Mesothelial cell of epicardium (in vitro differentiated cells): ENCODE results near the gene WDR88. TPM values are rescaled to one million over a fixed set of nuclear protein-coding genes. Genes with fewer than 3 reads are reported as not detected.

Source experiments
- DNase-seq, 2 experiments: peaks; one replicate each; pipeline ENCODE4 v3.0.0; 2021; ENCODE audit warnings: low spot score in 2 of 2; ENCODE audit not compliant: unreplicated experiment in 2 of 2
- H3K27ac Mint-ChIP-seq: 2 replicates; pipeline ENCODE4 v1.8.0; 2021; ENCODE audit warnings: mixed read lengths
- H3K27me3 Mint-ChIP-seq: 2 replicates; pipeline ENCODE4 v1.8.0; 2021; ENCODE audit warnings: low read depth, mixed read lengths
- H3K36me3 Mint-ChIP-seq: 2 replicates; pipeline ENCODE4 v1.8.0; 2021; ENCODE audit warnings: mixed read lengths
- H3K4me1 Mint-ChIP-seq: 2 replicates; pipeline ENCODE4 v1.8.0; 2021; ENCODE audit warnings: mixed read lengths
- H3K4me3 Mint-ChIP-seq: 2 replicates; pipeline ENCODE4 v1.8.0; 2021; ENCODE audit warnings: mild to moderate bottlenecking, moderate library complexity, mixed read lengths
- H3K9me3 Mint-ChIP-seq: 2 replicates; pipeline ENCODE4 v1.8.0; 2021; ENCODE audit warnings: mixed read lengths
- CTCF ChIP-seq: fragments of 200-600 bp; sonication (generic); IDR thresholded peaks from one replicate; pipeline ENCODE4 v1.5.0; 2021; ENCODE audit warnings: antibody characterized with exemption; ENCODE audit not compliant: unreplicated experiment
- total RNA-seq: library from RNA; stranded (reverse); gene quantifications from 3 replicates; pipeline ENCODE4 v1.2.1, GENCODE V29; 2021

Gene WDR88
- total RNA-seq, 1 donor from 2014 or later: not detected

DNA sequence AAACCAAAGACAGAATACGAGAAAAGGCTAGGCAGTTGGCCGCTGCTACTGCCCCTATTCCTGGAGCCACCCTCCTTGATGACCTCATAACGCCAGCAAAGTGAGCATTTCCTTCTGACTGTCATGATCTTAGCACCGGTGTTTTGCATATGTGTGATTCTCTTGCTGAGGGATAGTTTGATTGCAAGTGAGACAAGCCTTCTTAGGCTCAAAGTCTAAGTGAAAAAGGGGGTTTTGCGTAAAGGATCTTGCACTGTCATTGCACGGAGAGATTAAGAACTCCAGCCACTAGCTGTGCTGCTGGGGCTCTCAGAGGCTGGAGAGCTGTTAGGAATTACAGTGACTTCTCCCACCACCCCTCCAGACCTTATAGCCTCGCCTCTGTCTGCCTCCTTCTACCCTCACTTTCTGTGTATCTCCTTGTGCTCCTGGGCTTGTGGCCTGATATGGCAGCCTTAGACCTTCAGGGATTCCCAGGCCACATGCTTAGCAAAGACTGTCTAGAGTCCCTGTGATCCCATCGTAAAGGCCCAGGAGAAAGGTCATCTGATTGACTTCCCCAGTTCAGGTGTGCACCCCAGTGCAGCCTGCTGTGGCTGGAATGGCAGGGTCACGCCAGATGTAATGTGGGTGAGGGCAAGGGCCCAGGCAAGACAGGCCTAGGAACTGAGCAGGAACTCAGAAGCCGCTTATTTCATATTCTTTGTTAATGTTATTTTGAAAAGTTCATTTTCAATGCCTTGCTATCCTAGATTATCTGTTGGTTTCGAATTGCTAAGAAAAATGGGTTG, 38.3 kb upstream of the WDR88 start:
- H3K27me3 Mint-ChIP-seq: no peaks in the 10 kb centered on the region
- no peak for DNase-seq
- peaks cover 44% of the 10 kb centered on the region for H3K36me3 Mint-ChIP-seq
- H3K4me3 Mint-ChIP-seq: no peak overlapping the region
- no peak for TF ChIP-seq CTCF
- no peak overlapping the region for H3K27ac Mint-ChIP-seq
- H3K9me3 Mint-ChIP-seq: no peaks in the 10 kb centered on the region
- no peaks in the 10 kb centered on the region for H3K4me1 Mint-ChIP-seq

GRCh38 chr19:33094436-33095067, 37.4 kb upstream of the WDR88 start:
- Mint-ChIP-seq H3K27me3 (no peaks in the 10 kb centered on the region), H3K27ac (no peak overlapping the region), H3K36me3 (peaks cover 40% of the 10 kb centered on the region), H3K4me3 (no peak overlapping the region), H3K4me1 (no peaks in the 10 kb centered on the region), H3K9me3 (no peaks in the 10 kb centered on the region)
- TF ChIP-seq CTCF: no peak
- no peak for DNase-seq

- Mint-ChIP-seq H3K4me3 (no peak overlapping the region), H3K27ac (no peak overlapping the region), H3K27me3 (no peaks in the 10 kb centered on the region), H3K9me3 (no peaks in the 10 kb centered on the region), H3K4me1 (no peaks in the 10 kb centered on the region), H3K36me3 (peaks cover 34% of the 10 kb centered on the region)
- DNase-seq: no peak
- no peak for TF ChIP-seq CTCF
Observed at GRCh38 chr19:33096005-33096404, 35.9 kb upstream of the WDR88 start.

GRCh38 chr19:33098055-33098534, 33.8 kb upstream of the WDR88 start:
- no peaks in the 10 kb centered on the region for H3K9me3 Mint-ChIP-seq
- no peaks in the 10 kb centered on the region for H3K27me3 Mint-ChIP-seq
- TF ChIP-seq CTCF: no peak
- DNase-seq: no peak
- H3K4me1 Mint-ChIP-seq: no peaks in the 10 kb centered on the region
- H3K27ac Mint-ChIP-seq: no peak overlapping the region
- peaks cover 40% of the 10 kb centered on the region for H3K36me3 Mint-ChIP-seq
- no peak overlapping the region for H3K4me3 Mint-ChIP-seq

DNA sequence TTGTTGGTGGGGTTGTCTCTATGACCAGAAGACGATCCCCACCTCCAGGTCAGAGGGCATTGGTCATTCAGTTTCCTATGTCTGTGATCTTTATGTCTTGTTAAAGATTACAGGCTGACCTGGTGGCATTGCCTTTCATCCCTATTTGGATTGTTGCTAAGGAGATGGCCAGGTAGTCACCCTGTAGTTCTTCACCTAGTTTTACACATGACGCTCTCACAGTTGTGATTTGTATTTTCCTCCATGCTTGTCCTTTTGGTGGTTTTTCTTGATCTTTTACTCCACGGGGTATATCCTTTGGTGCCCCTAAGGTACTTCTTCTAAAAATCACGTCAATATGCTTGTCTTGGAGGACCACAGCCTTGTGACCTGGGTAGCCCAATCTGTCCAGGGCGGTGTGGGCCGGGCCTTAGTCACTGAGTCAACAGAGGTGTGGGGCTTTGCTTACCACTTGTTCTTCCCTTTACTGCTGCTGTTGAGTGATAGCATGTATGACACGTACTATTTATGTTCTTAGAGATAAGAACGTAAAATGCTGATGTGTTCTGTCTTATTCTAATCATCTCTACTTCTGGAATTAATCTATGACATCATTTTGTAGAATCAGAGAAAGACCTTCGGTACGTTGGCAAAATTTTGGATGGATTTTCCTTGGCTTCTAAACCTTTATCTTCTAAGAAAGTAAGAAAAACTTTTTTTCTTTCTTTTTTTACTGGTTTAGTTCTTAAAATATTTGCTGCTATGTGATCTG, 30.8 kb upstream of the WDR88 start:
- Mint-ChIP-seq H3K4me1 (no peaks in the 10 kb centered on the region), H3K9me3 (no peaks in the 10 kb centered on the region), H3K36me3 (peaks cover 40% of the 10 kb centered on the region), H3K27ac (no peak overlapping the region), H3K27me3 (no peaks in the 10 kb centered on the region), H3K4me3 (no peak overlapping the region)
- no peak for TF ChIP-seq CTCF
- DNase-seq: no peak
